Vagina (tissue), 2 donors: ENCODE measurements around the gene CTNNBL1. TPM values are rescaled to one million over a fixed set of nuclear protein-coding genes. Genes with fewer than 3 reads are reported as not detected.

Experiments
- DNase-seq, 2 donors: peaks; one replicate each; pipeline ENCODE4 v3.0.0-alpha.2; 2017; ENCODE audit errors: extremely low spot score in 2 of 2
- H3K27ac ChIP-seq: fragments of 200-600 bp; sonication (generic); one replicate; pipeline ENCODE4 v1.5.1; 2019
- H3K27me3 ChIP-seq: fragments of 200-600 bp; sonication (generic); one replicate; pipeline ENCODE4 v1.5.1; 2019
- H3K36me3 ChIP-seq, 2 donors: fragments of 200-600 bp; sonication (generic); one replicate each; pipeline ENCODE4 v1.5.1; 2017 to 2019
- H3K4me1 ChIP-seq: fragments of 200-600 bp; sonication (generic); one replicate; pipeline ENCODE4 v1.5.1; 2019
- H3K4me3 ChIP-seq, 2 donors: fragments of 200-600 bp; sonication (generic); 1 replicate in 1 of 2; 2 replicates in 1 of 2; pipeline ENCODE4 v1.5.1; 2016 to 2019
- H3K9me3 ChIP-seq: fragments of 200-600 bp; sonication (generic); one replicate; pipeline ENCODE4 v1.5.1; 2019
- CTCF ChIP-seq, 3 experiments: fragments of 450-650 bp in 2 of 3; fragments of 200-600 bp in 1 of 3; sonication (generic) in 1 of 3; IDR thresholded peaks; one replicate each; pipeline ENCODE4 v1.5.1; 2017 to 2019; ENCODE audit warnings: antibody characterized with exemption in 3 of 3, mild to moderate bottlenecking in 2 of 3, moderate library complexity in 2 of 3
- POLR2A ChIP-seq, 2 donors: fragments of 450-650 bp; IDR thresholded peaks; one replicate each; pipeline ENCODE4 v1.6.1; 2017; ENCODE audit warnings: antibody characterized with exemption in 2 of 2, mild to moderate bottlenecking in 2 of 2, moderate library complexity in 2 of 2
- POLR2AphosphoS5 ChIP-seq, 2 donors: sonication (generic); formaldehyde crosslinking; IDR thresholded peaks; one replicate each; pipeline ENCODE4 v1.9.0; 2017; ENCODE audit warnings: antibody characterized with exemption in 2 of 2, mild to moderate bottlenecking in 2 of 2, low read depth in 1 of 2; ENCODE audit not compliant: insufficient read depth in 1 of 2
- intact Hi-C: fragments of 100-400 bp; cut with DNase I; formaldehyde crosslinking; loops from one replicate; pipeline ENCODE4 v1.15.1; 2023
- total RNA-seq: library from RNA; depleted of rRNA; stranded (reverse); fragments of >200 nt; gene quantifications from one replicate; pipeline ENCODE4 v1.2.3, GENCODE V29; 2016

Gene CTNNBL1
- total RNA-seq, 1 donor from 2014 or later, result 40.3 TPM

- no peak overlapping the region for H3K27ac ChIP-seq
- H3K27me3 ChIP-seq, result no peaks in the 10 kb centered on the region
- no peak overlapping the region for H3K4me3 ChIP-seq
- intact Hi-C loops, result no loop called here
- TF ChIP-seq CTCF (IDR thresholded peaks at IDR 0.05) (no peak), POLR2AphosphoS5 (IDR thresholded peaks at IDR 0.05; ENCODE audit: insufficient read depth in 1 of 2, low read depth in 1 of 2) (no peak), POLR2A (IDR thresholded peaks at IDR 0.05) (no peak)
- no peak for DNase-seq
- H3K4me1 ChIP-seq, result no peaks in the 10 kb centered on the region
- peaks cover 0 to 29% of the 10 kb centered on the region in 2 donors for H3K36me3 ChIP-seq
- H3K9me3 ChIP-seq, result no peaks in the 10 kb centered on the region
Observed at GRCh38 chr20:37759761-37760209, 66.0 kb downstream of the CTNNBL1 start.

GRCh38 chr20:37760322-37760721 lies 66.5 kb downstream of the CTNNBL1 start:
- DNase-seq, result no peak
- H3K4me3 ChIP-seq, result no peak overlapping the region
- no peaks in the 10 kb centered on the region for H3K4me1 ChIP-seq
- no peak for TF ChIP-seq POLR2AphosphoS5 (IDR thresholded peaks at IDR 0.05; ENCODE audit: insufficient read depth in 1 of 2, low read depth in 1 of 2)
- no peak for TF ChIP-seq POLR2A (IDR thresholded peaks at IDR 0.05)
- no peak for TF ChIP-seq CTCF (IDR thresholded peaks at IDR 0.05)
- intact Hi-C loops, result no loop called here
- H3K27ac ChIP-seq, result no peak overlapping the region
- H3K36me3 ChIP-seq, result peaks cover 0 to 29% of the 10 kb centered on the region in 2 donors
- no peaks in the 10 kb centered on the region for H3K27me3 ChIP-seq
- no peaks in the 10 kb centered on the region for H3K9me3 ChIP-seq

- intact Hi-C loops, result no loop called here
- no peak overlapping the region for H3K4me3 ChIP-seq
- TF ChIP-seq CTCF (IDR thresholded peaks at IDR 0.05), result no peak
- TF ChIP-seq POLR2A (IDR thresholded peaks at IDR 0.05), result no peak
- TF ChIP-seq POLR2AphosphoS5 (IDR thresholded peaks at IDR 0.05; ENCODE audit: insufficient read depth in 1 of 2, low read depth in 1 of 2), result no peak
- H3K36me3 ChIP-seq, result peaks cover 0 to 22% of the 10 kb centered on the region in 2 donors
- no peak overlapping the region for H3K27ac ChIP-seq
- DNase-seq, result no peak
- no peaks in the 10 kb centered on the region for H3K9me3 ChIP-seq
- H3K4me1 ChIP-seq, result no peaks in the 10 kb centered on the region
- no peaks in the 10 kb centered on the region for H3K27me3 ChIP-seq
Observed at GRCh38 chr20:37762716-37763485, 69.1 kb downstream of the CTNNBL1 start.

GRCh38 chr20:37764333-37764935 lies 70.6 kb downstream of the CTNNBL1 start:
- Histone ChIP-seq H3K27ac (no peak overlapping the region), H3K27me3 (no peaks in the 10 kb centered on the region), H3K9me3 (no peaks in the 10 kb centered on the region), H3K4me1 (no peaks in the 10 kb centered on the region), H3K4me3 (no peak overlapping the region), H3K36me3 (peaks cover 0 to 17% of the 10 kb centered on the region in 2 donors)
- intact Hi-C loops, result no loop called here
- no peak for TF ChIP-seq POLR2AphosphoS5 (IDR thresholded peaks at IDR 0.05; ENCODE audit: insufficient read depth in 1 of 2, low read depth in 1 of 2)
- no peak for TF ChIP-seq CTCF (IDR thresholded peaks at IDR 0.05)
- TF ChIP-seq POLR2A (IDR thresholded peaks at IDR 0.05), result no peak
- DNase-seq, result no peak

DNA sequence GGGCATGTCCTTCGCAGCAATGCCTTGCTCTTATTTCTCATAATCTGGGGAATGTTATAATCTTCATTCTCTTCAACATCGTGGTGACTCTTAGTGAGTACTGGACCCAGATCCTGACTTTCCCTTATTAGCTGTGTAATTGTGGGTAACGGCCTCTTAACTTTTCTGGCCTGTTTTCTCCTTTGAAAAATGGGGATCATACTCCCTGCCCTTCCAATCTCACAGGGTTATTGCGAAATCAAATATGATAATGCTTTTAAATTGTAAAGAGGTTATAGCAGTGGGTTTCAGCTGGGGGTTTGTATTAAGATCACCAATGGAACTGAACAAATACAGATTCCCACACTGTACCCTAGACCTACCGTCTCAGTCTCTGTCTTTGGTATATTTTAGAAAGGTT lies 77.1 kb downstream of the CTNNBL1 start:
- Histone ChIP-seq H3K4me3 (no peak overlapping the region), H3K36me3 (peaks cover 0 to 11% of the 10 kb centered on the region in 2 donors), H3K4me1 (no peaks in the 10 kb centered on the region), H3K27ac (no peak overlapping the region), H3K9me3 (no peaks in the 10 kb centered on the region), H3K27me3 (no peaks in the 10 kb centered on the region)
- no peak for DNase-seq
- TF ChIP-seq POLR2AphosphoS5 (IDR thresholded peaks at IDR 0.05; ENCODE audit: insufficient read depth in 1 of 2, low read depth in 1 of 2) (no peak), POLR2A (IDR thresholded peaks at IDR 0.05) (no peak), CTCF (IDR thresholded peaks at IDR 0.05) (no peak)
- intact Hi-C loops, result no loop called here
